CD4-positive, CD25-positive, alpha-beta regulatory T cell (primary cell): ENCODE results near the gene SOS2. TPM values are rescaled to one million over a fixed set of nuclear protein-coding genes. Genes with fewer than 3 reads are reported as not detected.

Experiments used
- ATAC-seq, 2 donors: fragments of 150-1000 bp; cut with Tn5 transposase; one replicate each; pipeline ENCODE4 v1.10.0; 2021; ENCODE audit warnings: low read depth in 2 of 2, moderate number of reproducible peaks in 2 of 2, moderate library complexity in 1 of 2
- DNase-seq, 3 donors: peaks; one replicate each; pipeline versions ENCODE4 v3.0.0 to v3.0.0-alpha.2; 2012 to 2022; ENCODE audit warnings: mixed read lengths in 1 of 3
- H3K27ac ChIP-seq: one replicate; pipeline ENCODE4 v1.7.0; 2013; ENCODE audit warnings: mild to moderate bottlenecking, low read length; ENCODE audit not compliant: insufficient read depth, poor library complexity, severe bottlenecking
- H3K27me3 ChIP-seq: one replicate; pipeline ENCODE4 v1.7.0; 2013; ENCODE audit warnings: low read length; ENCODE audit not compliant: control insufficient read depth, insufficient read depth
- H3K36me3 ChIP-seq: one replicate; pipeline ENCODE4 v1.7.0; 2013; ENCODE audit warnings: mild to moderate bottlenecking, low read length, moderate library complexity; ENCODE audit not compliant: control insufficient read depth, insufficient read depth
- H3K4me1 ChIP-seq: 2 replicates; pipeline ENCODE4 v1.7.0; 2013; ENCODE audit warnings: mild to moderate bottlenecking, low read length; ENCODE audit not compliant: insufficient read depth, control insufficient read depth, poor library complexity, severe bottlenecking
- H3K4me3 ChIP-seq: one replicate; pipeline ENCODE4 v1.7.0; 2013; ENCODE audit warnings: low read depth, mild to moderate bottlenecking, low read length, moderate library complexity
- H3K9me3 ChIP-seq, 2 experiments: 1 replicate in 1 of 2; 2 replicates in 1 of 2; pipeline ENCODE4 v1.7.0; 2013; ENCODE audit warnings: low read length in 2 of 2, mild to moderate bottlenecking in 1 of 2, moderate library complexity in 1 of 2; ENCODE audit not compliant: control insufficient read depth in 2 of 2
- H3K27ac Mint-ChIP-seq, 3 donors: one replicate each; pipeline ENCODE4 v1.8.0; 2020 to 2022; ENCODE audit warnings: mild to moderate bottlenecking in 3 of 3, mixed read lengths in 3 of 3, moderate library complexity in 2 of 3
- H3K27me3 Mint-ChIP-seq: one replicate; pipeline ENCODE4 v1.8.0; 2022; ENCODE audit warnings: mild to moderate bottlenecking, mixed read lengths
- H3K36me3 Mint-ChIP-seq: one replicate; pipeline ENCODE4 v1.8.0; 2020; ENCODE audit warnings: mixed read lengths
- H3K4me1 Mint-ChIP-seq, 4 donors: one replicate each; pipeline ENCODE4 v1.8.0; 2020 to 2022; ENCODE audit warnings: mixed read lengths in 4 of 4, mild to moderate bottlenecking in 1 of 4
- H3K4me3 Mint-ChIP-seq, 4 donors: one replicate each; pipeline ENCODE4 v1.8.0; 2020 to 2022; ENCODE audit warnings: mild to moderate bottlenecking in 4 of 4, mixed read lengths in 4 of 4, moderate library complexity in 3 of 4
- H3K9me3 Mint-ChIP-seq, 7 donors: one replicate each; pipeline ENCODE4 v1.8.0; 2020 to 2022; ENCODE audit warnings: mixed read lengths in 7 of 7, mild to moderate bottlenecking in 3 of 7, moderate library complexity in 2 of 7
- polyA plus RNA-seq, 4 donors: library from polyadenylated mRNA; unstranded; fragments of 300-500 nt; fragmentation: Illumina TruSeq; gene quantifications; one replicate each; pipeline ENCODE4 v1.2.3, GENCODE V29; 2021
- total RNA-seq: library from RNA; stranded (reverse); gene quantifications from one replicate; pipeline ENCODE4 v1.2.3, GENCODE V29; 2022

The SOS2 gene
- total and polyA plus RNA-seq, 5 donors from 2014 or later = 3.6 to 13.2 (median 5.2) TPM

DNA sequence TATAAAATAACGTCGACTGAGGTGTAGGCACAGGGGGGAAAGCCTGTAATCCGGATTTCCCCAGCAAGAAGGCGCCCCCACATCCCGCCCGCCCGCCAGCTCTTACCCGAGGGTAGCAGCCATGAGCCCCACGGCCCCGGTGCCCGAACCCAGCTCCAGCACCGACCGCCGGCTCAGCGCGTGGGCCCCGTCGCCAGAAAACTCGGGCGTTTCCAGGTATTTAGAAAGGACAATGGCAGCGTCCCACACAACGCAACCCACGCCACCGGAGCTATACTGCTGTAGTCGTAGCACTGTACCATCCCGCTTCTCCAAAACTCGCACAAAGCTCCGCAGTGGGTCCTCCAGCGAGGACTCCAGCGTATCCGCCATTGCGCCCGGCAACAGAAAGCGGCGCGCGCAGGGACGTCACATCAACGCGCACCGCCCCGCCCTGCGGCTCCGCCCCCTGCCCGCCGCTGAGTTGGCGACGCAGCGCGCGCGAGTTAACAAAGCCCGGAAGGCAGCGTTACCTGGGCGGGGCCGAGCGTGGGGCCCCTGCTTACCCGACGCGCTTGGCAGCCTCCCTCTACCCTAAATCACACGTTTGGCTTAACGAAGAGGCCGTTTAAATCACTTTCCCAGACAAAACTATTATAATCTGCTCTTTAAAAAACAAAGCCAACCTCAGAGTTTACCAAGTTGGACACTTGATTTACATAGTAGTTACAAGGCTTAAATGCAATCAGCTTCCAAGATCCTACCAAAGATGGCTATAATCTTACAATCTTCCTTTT is 115.0 kb downstream of the SOS2 start, which contains the start of gene VCPKMT:
Gene VCPKMT (minus strand): TSS at position 392 of the 776 bp plus-strand sequence. CDS start 20 bp downstream, at position 372.
- peak; percentile 92 to 97 (median 96) for DNase-seq
- Histone ChIP-seq H3K36me3 (peaks cover 32% of the 10 kb centered on the region), H3K27me3 (no peaks in the 10 kb centered on the region), H3K4me3 (peak within 1 kb of the TSS; percentile 96), H3K27ac (peak within 1 kb of the TSS; percentile 94), H3K9me3 (no peaks in the 10 kb centered on the region), H3K4me1 (peaks cover 29% of the 10 kb centered on the region)
- ATAC-seq = peak; percentile 99
- Mint-ChIP-seq H3K4me3 (peak within 1 kb of the TSS; percentile 97 to 98 (median 98)), H3K36me3 (peaks cover 26% of the 10 kb centered on the region), H3K27me3 (no peaks in the 10 kb centered on the region), H3K9me3 (no peaks in the 10 kb centered on the region), H3K4me1 (peaks cover 19 to 43% (median 29%) of the 10 kb centered on the region in 4 donors), H3K27ac (peak within 1 kb of the TSS; percentile 97 to 99 (median 99))

DNA sequence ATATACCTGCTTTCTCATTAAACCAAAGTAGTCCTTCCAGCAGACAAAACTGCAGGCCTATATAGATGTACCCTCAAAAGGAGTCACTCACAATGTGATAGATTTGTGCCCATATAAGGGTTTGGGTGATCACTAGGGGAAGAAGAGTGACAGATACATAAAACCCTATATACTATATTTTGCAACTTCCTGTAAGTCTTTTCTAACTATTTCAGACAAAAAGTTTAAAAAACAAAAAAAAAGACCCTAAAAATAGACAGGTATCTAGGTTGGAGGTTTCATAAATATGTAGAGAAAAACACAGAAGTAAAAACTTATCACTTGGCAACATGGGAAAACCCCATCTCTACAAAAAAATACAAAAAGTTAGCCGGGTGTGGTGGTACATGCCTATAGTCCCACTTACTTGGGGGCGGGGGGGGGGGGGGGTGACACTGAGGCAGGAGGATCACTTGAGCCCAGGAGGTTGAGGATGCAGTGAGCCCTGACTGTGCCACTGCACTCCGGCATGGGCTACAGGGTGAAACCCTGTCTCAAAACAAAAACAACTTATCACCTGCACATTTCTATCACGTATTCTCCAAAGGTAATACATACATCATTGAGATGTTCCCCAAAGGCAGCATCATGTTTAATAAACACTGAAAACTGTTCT is 117.9 kb downstream of the SOS2 start:
- ATAC-seq = no peak
- Mint-ChIP-seq H3K9me3 (no peaks in the 10 kb centered on the region), H3K4me3 (peak overlapping the region in 3 of 4 donors; percentile 41 to 98 (median 89)), H3K27ac (peak overlapping the region in 2 of 3 donors; percentile 63 to 83), H3K4me1 (peaks cover 23 to 52% (median 35%) of the 10 kb centered on the region in 4 donors), H3K27me3 (no peaks in the 10 kb centered on the region), H3K36me3 (peaks cover 31% of the 10 kb centered on the region)
- Histone ChIP-seq H3K27me3 (no peaks in the 10 kb centered on the region), H3K4me3 (peak overlapping the region; percentile 44), H3K9me3 (no peaks in the 10 kb centered on the region), H3K4me1 (peaks cover 29% of the 10 kb centered on the region), H3K36me3 (peaks cover 48% of the 10 kb centered on the region), H3K27ac (peak overlapping the region; percentile 94)
- DNase-seq = no peak

DNA sequence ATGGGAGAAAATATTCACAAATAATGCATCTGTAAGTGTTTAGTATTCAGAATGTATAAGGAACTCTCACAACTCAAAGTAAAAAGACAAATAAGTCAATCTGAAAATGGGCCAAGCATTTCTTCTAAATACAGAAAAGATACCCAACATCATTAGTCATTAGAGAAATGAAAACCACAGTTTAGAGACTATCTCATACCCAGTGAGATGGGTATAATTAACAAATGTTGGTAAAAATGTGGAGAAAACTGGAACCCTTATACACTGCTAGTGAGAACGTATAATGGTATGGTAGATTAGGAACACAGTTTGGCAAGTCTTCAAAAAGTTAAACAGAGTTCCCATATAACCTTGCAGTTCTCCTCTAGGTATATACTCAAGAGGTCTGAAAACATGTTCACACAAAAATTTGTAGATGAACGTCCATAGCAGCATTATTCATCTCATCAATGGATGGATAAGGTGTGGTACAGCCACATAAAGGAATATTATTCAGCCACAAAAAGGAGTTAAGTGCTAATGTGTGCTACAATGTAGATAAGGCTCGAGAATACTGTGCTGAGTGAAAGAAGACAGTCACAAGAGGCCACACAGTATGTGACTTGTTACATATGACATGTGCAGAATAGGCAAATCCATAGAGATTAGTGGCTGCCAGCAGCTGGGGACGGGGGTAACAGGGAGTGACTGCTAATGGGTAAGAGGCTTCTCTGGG is 120.9 kb downstream of the SOS2 start:
- no peak overlapping the region for H3K4me3 ChIP-seq
- Mint-ChIP-seq H3K36me3 (peaks cover 31% of the 10 kb centered on the region), H3K9me3 (no peaks in the 10 kb centered on the region), H3K27me3 (peaks cover under 1% of the 10 kb centered on the region), H3K4me1 (peaks cover 13 to 40% (median 25%) of the 10 kb centered on the region in 4 donors), H3K27ac (peak overlapping the region in 1 of 3 donors; percentile 80), H3K4me3 (peak overlapping the region in 1 of 4 donors; percentile 62)
- H3K36me3 ChIP-seq = peaks cover 49% of the 10 kb centered on the region
- H3K27ac ChIP-seq = no peak overlapping the region
- DNase-seq = no peak
- ATAC-seq = no peak
- H3K27me3 ChIP-seq = no peaks in the 10 kb centered on the region
- H3K9me3 ChIP-seq = no peaks in the 10 kb centered on the region
- H3K4me1 ChIP-seq = peaks cover 17% of the 10 kb centered on the region

DNA sequence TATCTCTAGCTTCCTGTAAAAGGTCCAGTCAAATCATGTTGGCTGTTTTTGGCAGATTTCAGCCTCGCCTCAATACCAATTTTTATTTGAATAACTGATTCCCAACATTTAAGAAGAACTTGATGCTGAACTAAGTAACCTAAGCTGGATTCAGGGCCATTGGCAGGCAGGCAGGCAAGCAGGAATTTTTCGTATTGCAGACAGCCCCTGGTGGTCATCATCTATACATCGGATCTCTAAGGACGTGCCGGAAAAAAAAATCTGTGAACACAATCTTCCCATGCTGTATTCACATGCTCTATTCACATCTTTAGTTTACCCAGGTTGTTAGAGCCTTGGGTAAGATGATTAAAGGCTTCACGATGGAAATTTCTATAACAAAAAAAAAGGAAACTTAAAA is 122.0 kb downstream of the SOS2 start:
- Histone ChIP-seq H3K36me3 (peaks cover 44% of the 10 kb centered on the region), H3K27me3 (no peaks in the 10 kb centered on the region), H3K4me3 (no peak overlapping the region), H3K4me1 (peaks cover 13% of the 10 kb centered on the region), H3K9me3 (no peaks in the 10 kb centered on the region), H3K27ac (no peak overlapping the region)
- peaks cover 16 to 38% (median 27%) of the 10 kb centered on the region in 4 donors for H3K4me1 Mint-ChIP-seq
- H3K9me3 Mint-ChIP-seq = no peaks in the 10 kb centered on the region
- no peak for ATAC-seq
- H3K4me3 Mint-ChIP-seq = no peak overlapping the region
- peaks cover 5% of the 10 kb centered on the region for H3K27me3 Mint-ChIP-seq
- no peak for DNase-seq
- H3K27ac Mint-ChIP-seq = no peak overlapping the region
- peaks cover 31% of the 10 kb centered on the region for H3K36me3 Mint-ChIP-seq

DNA sequence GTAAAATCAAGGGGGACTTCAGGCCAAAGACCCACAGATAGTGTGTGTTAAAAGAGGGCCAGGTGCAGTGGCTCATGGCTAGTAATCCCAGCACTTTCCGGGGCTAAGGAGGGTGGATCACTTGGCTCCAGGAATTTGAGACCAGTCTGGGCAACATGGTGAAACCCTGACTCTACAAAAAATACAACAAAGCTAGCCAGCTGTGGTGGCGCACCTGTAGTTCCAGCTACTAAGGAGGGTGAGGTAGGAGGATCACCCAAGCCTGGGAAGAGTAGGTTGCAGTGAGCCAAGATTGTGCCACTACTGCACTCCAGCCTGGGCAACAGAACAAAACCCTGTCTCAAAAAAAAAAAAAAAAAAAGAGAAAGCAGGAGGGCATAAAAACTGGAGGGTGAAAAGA is 123.5 kb downstream of the SOS2 start:
- Histone ChIP-seq H3K9me3 (no peaks in the 10 kb centered on the region), H3K4me3 (no peak overlapping the region), H3K27me3 (no peaks in the 10 kb centered on the region), H3K4me1 (peaks cover 6% of the 10 kb centered on the region), H3K36me3 (peaks cover 31% of the 10 kb centered on the region), H3K27ac (no peak overlapping the region)
- Mint-ChIP-seq H3K4me3 (no peak overlapping the region), H3K27ac (peak overlapping the region in 2 of 3 donors; percentile 43 to 67), H3K27me3 (peaks cover 5% of the 10 kb centered on the region), H3K9me3 (no peaks in the 10 kb centered on the region), H3K36me3 (peaks cover 23% of the 10 kb centered on the region), H3K4me1 (peaks cover 11 to 39% (median 24%) of the 10 kb centered on the region in 4 donors)
- ATAC-seq (no peak), DNase-seq (no peak)

DNA sequence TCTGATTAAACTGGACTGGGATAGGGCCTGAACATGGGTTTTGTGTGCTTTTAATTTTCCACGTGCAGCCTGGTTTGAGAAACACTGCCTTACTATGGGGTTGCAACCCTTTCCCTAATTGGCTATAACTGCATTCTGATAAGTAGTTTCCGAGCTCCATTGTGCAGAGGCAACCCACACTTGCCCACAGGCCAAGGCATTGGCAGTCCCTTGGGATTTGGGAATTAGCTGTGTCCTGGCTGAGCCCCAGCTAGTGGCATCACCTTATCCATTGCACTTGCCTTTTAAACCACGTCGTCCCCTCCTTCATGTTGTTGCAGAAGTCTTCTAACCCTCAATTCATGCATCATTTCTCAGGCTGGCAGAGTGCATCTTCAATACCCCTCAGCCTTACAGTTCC is 125.2 kb downstream of the SOS2 start:
- peaks cover 19% of the 10 kb centered on the region for H3K36me3 ChIP-seq
- H3K9me3 ChIP-seq = no peaks in the 10 kb centered on the region
- Mint-ChIP-seq H3K9me3 (no peaks in the 10 kb centered on the region), H3K36me3 (peaks cover 19% of the 10 kb centered on the region), H3K27me3 (peaks cover 5% of the 10 kb centered on the region), H3K4me1 (peaks cover 8 to 32% (median 22%) of the 10 kb centered on the region in 4 donors), H3K4me3 (no peak overlapping the region), H3K27ac (peak overlapping the region in 2 of 3 donors; percentile 21 to 86)
- peaks cover 5% of the 10 kb centered on the region for H3K4me1 ChIP-seq
- ATAC-seq (no peak), DNase-seq (no peak)
- no peak overlapping the region for H3K4me3 ChIP-seq
- H3K27me3 ChIP-seq = no peaks in the 10 kb centered on the region
- H3K27ac ChIP-seq = no peak overlapping the region

DNA sequence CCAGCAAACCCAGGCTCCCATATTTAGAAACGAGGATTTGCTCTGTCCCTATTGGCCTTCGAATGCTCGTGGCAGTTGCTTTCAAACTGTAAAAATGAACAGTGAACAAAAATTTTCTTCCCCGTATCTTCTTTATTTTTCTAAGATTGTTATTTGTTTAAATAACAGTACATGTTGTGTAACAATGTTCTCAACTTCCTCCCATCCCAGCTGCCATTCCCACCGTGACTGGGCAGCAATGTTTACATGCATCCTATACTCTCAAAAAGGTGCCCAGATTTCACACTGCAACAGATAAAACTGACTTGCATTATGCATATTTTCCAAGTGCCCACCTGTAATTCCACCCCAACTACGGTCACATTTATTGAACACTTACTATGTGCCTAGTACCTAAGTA is 127.8 kb downstream of the SOS2 start:
- Mint-ChIP-seq H3K4me1 (peaks cover 6 to 47% (median 30%) of the 10 kb centered on the region in 4 donors), H3K27me3 (peaks cover 5% of the 10 kb centered on the region), H3K27ac (peak overlapping the region; percentile 33 to 87 (median 62)), H3K9me3 (peaks cover 0 to 1% (median 0%) of the 10 kb centered on the region in 7 donors), H3K36me3 (peaks cover 5% of the 10 kb centered on the region), H3K4me3 (peak overlapping the region in 2 of 4 donors; percentile 78 to 79)
- DNase-seq (no peak), ATAC-seq (no peak)
- peaks cover 3% of the 10 kb centered on the region for H3K36me3 ChIP-seq
- H3K4me1 ChIP-seq = peaks cover 9% of the 10 kb centered on the region
- H3K27me3 ChIP-seq = no peaks in the 10 kb centered on the region
- H3K27ac ChIP-seq = peak overlapping the region; percentile 69
- no peaks in the 10 kb centered on the region for H3K9me3 ChIP-seq
- H3K4me3 ChIP-seq = peak overlapping the region; percentile 1
